Thoracic aorta endothelial cell (primary cell): Measurements from ENCODE around the gene ZSCAN12. TPM values are rescaled to one million over a fixed set of nuclear protein-coding genes. Genes with fewer than 3 reads are reported as not detected.

Source experiments
- small RNA-seq: library from RNA; depleted of rRNA; stranded (forward); fragments of <200 nt; gene quantifications from one replicate; pipeline ENCODE3, GENCODE V24; 2012
- total RNA-seq: library from RNA; depleted of rRNA; stranded (reverse); fragments of >200 nt; gene quantifications from 2 replicates; pipeline ENCODE4 v1.2.3, GENCODE V29; 2012

Gene ZSCAN12
- 4.9 and 5.7 TPM in 2 replicates for total RNA-seq

GRCh38 chr6:28399350-28400121, at the start of gene ZSCAN12:
Gene ZSCAN12 (minus strand): TSS chr6:28399747. CDS start chr6:28398405, 1,342 bp downstream.

DNA sequence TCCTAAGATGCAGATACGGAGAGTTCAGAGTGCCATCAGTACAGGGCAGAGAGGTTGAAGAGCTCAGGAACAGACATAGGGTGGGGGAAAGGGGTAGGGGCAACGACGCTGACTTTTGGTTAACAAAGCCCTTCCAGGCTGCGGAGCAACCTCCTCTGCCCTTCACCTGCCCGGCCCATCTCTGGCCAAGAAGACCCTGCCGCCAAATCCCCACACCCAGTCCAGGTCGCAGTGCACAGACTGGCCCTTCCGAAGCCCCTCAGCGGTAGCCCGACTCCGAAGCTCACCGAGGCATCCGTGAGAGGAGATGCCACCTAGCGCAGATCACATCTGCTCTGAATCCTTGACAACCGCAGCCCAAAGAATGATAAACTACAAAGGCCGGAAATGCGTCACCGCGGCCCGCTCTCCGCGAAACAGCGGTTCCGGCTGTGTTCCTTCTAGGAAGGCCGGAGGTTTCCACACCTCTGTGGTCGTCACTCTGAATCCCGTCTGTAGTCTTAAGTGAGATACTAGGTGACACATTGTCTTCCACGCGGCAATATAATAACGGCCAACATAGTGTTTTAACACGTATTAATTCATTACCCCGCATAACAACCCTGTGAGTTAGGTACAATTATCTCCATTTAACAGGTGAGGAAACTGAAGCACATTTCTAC, 43.7 kb upstream of the ZSCAN12 start, which contains the start of gene ZSCAN23:
TSS of gene ZSCAN23 (minus strand) at position 380 of the 662 bp plus-strand sequence. CDS start 7,225 bp downstream, outside the sequence.

DNA sequence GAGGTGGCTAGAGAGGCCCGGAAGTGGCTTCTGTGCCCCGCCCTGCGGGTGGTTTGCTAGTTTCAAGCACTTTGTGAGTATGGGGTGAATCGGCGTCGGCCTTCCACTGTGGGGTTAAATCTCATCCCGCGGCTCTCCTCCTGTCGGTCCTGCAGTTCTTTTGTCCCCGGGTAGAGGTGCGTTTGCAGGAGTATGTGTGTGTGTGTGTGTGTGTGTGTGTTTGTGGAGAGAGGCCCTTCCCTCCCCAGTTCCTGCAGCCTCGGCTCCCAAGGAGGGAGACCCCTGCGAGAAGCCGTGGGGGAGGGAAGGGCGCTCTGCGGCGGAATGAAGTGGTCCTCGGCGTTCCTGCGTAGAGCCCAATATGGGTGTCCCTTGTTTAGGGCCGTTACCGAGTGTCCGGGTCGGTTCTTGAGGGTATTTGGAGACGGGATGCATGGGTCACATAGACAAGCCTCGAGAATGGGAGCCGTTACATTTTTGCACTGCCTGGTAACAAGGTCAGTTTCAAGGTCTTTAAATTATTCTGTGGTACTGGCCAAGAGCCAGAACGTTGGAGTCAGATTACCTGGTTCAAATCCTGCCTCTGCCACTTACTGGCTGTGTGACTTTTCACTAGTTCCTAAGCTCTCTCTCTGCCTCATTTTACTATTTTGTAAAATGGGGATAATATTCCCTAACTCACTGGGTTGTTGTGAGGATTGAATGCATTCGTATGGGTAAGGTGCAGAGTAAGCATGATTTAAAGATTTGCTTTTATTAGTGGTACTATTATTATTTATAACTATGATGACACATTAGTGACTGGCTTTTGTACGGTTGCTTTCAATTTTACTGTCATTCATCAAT, 49.4 kb downstream of the ZSCAN12 start, which contains the start of gene ZKSCAN3:
TSS of gene ZKSCAN3 (plus strand) at position 56 of the 846 bp plus-strand sequence. CDS start 9,640 bp downstream, outside the sequence.

GRCh38 chr6:28335564-28336283, 63.8 kb downstream of the ZSCAN12 start, which contains the start of gene ZSCAN31:
Gene ZSCAN31 (minus strand): TSS chr6:28336148. CDS start chr6:28329683, 6,465 bp downstream.

Small RNA genes within 50 kb of the gene (small RNA-seq; reads per million reads assigned to genes)
- not detected for gene RNU2-45P

Other genes starting within 250 kb of the ZSCAN12 start
- gene ZSCAN9, start 174.5 kb downstream of the ZSCAN12 start, total RNA-seq: 16.7 and 17.3 TPM in 2 replicates
- 3.2 and 4.8 TPM in 2 replicates for gene ZKSCAN4, start 147.5 kb downstream of the ZSCAN12 start, total RNA-seq
- gene NKAPL, start 140.4 kb downstream of the ZSCAN12 start, total RNA-seq: 0.43 and 0.80 TPM in 2 replicates
- 15.0 and 15.1 TPM in 2 replicates for gene ZSCAN26, start 132.6 kb downstream of the ZSCAN12 start, total RNA-seq
- gene PGBD1, start 118.2 kb downstream of the ZSCAN12 start, total RNA-seq: 9.1 and 9.7 TPM in 2 replicates
- 66.2 and 80.3 TPM in 2 replicates for gene ZSCAN31, start 63.6 kb downstream of the ZSCAN12 start, total RNA-seq
- 3.1 and 3.4 TPM in 2 replicates for gene ZKSCAN3, start 49.8 kb downstream of the ZSCAN12 start, total RNA-seq
- 0.65 and 1.5 TPM in 2 replicates for gene ZSCAN23, start 43.7 kb upstream of the ZSCAN12 start, total RNA-seq
- not detected in 2 replicates for gene GPX6, start 116.0 kb upstream of the ZSCAN12 start, total RNA-seq
- not detected in 2 replicates for gene GPX5, start 126.1 kb upstream of the ZSCAN12 start, total RNA-seq